ENCODE measurements around the gene SLC22A31. TPM values are rescaled to one million over a fixed set of nuclear protein-coding genes. Genes with fewer than 3 reads are reported as not detected.

Gene SLC22A31
- total RNA-seq, result 0.47 TPM

GRCh38 chr16:89200124-89200849, at the start of gene SLC22A31:
TSS of gene SLC22A31 (minus strand) at chr16:89200537. CDS start at chr16:89200501, 36 bp downstream.

GRCh38 chr16:89217388-89218191, 17.3 kb upstream of the SLC22A31 start, which contains the start of gene ZNF778:
TSS of gene ZNF778 (plus strand) at chr16:89217703. CDS start at chr16:89221128, 3,425 bp downstream.

GRCh38 chr16:89171216-89172170, 28.8 kb downstream of the SLC22A31 start, which contains the start of gene CDH15:
TSS of gene CDH15 (plus strand) at chr16:89171748. CDS start at chr16:89171832, 84 bp downstream.

Other genes starting within 250 kb of the SLC22A31 start
- 4.4 TPM for gene CBFA2T3, start 223.3 kb downstream of the SLC22A31 start, total RNA-seq
- gene ACSF3, start 106.7 kb downstream of the SLC22A31 start, total RNA-seq, result 36.1 TPM
- 18.3 TPM for gene CDH15, start 28.8 kb downstream of the SLC22A31 start, total RNA-seq
- 12.7 TPM for gene ZNF778, start 17.2 kb upstream of the SLC22A31 start, total RNA-seq